K562 (cell line): ENCODE data around the gene KPNB1. TPM values are rescaled to one million over a fixed set of nuclear protein-coding genes. Genes with fewer than 3 reads are reported as not detected.

Source experiments
- ATAC-seq: fragments of 200-7000 bp; cut with Tn5 transposase; 3 replicates; pipeline ENCODE4 v1.9.1; 2020; ENCODE audit warnings: moderate library complexity
- BruUV-seq: library from RNA; stranded (reverse); fragments of 400-500 nt; replicated peaks from 2 replicates; lab custom pipeline; 2021; lab: Mats Ljungman, UMichigan
- CTCF ChIA-PET: fragments of 300-600 bp; formaldehyde crosslinking; extraction: SDS; loops from one replicate; lab custom pipeline; 2021; ENCODE audit warnings: low intra/inter-chr PET ratio; lab: Yijun Ruan, JAX
- POLR2A ChIA-PET: fragments of 300-600, 350-650 bp; sonication (Branson Sonifier 250); formaldehyde crosslinking; extraction: SDS; loops from one replicate; lab custom pipeline; 2021; ENCODE audit warnings: antibody characterized with exemption, inconsistent platforms; lab: Yijun Ruan, JAX
- DNase-seq, 4 experiments: peaks; one replicate each; pipeline versions ENCODE4 v3.0.0 to v3.0.0-alpha.2; 2011 to 2018; ENCODE audit warnings: low spot score in 3 of 4, mixed read lengths in 3 of 4; ENCODE audit errors: extremely low read depth in 1 of 4
- FAIRE-seq: peaks from 2 replicates; lab custom pipeline; 2011; peaks lifted over from hg19 to GRCh38; lab: Jason Lieb, UNC
- H2AFZ ChIP-seq: 2 replicates; pipeline ENCODE4 v1.6.0; 2011; ENCODE audit warnings: low read depth, low read length, control low read depth, inconsistent platforms
- H3K27ac ChIP-seq: fragments of 200-600 bp; 3 replicates; pipeline ENCODE4 v1.8.0; 2011; ENCODE audit warnings: low read depth, mild to moderate bottlenecking, control low read depth, inconsistent platforms, low read length, moderate library complexity, mixed read lengths; ENCODE audit errors: extremely low read depth
- H3K27me3 ChIP-seq, 2 experiments: fragments of 300-600 bp in 1 of 2; 2 replicates in 1 of 2; 3 replicates in 1 of 2; pipeline versions ENCODE4 v1.6.0 to v1.8.0; 2011; ENCODE audit warnings: inconsistent platforms in 2 of 2, low read length in 2 of 2, mild to moderate bottlenecking in 1 of 2, mixed read lengths in 1 of 2, moderate library complexity in 1 of 2; ENCODE audit not compliant: control insufficient read depth in 2 of 2, insufficient read depth in 2 of 2
- H3K36me3 ChIP-seq: fragments of 300-600 bp; 3 replicates; pipeline ENCODE4 v1.8.0; 2011; ENCODE audit warnings: mild to moderate bottlenecking, low read length, inconsistent platforms; ENCODE audit not compliant: control insufficient read depth, insufficient read depth
- H3K4me1 ChIP-seq, 2 experiments: fragments of 200-600 bp in 1 of 2; replicated peaks in 1 of 2; 2 replicates in 1 of 2; 3 replicates in 1 of 2; pipeline versions ENCODE4 v1.5.1 to v1.8.0; 2011; ENCODE audit warnings: inconsistent platforms in 2 of 2, low read length in 2 of 2, mild to moderate bottlenecking in 1 of 2, mixed read lengths in 1 of 2, moderate library complexity in 1 of 2; ENCODE audit not compliant: control insufficient read depth in 2 of 2, insufficient read depth in 2 of 2
- H3K4me2 ChIP-seq: 2 replicates; pipeline ENCODE4 v1.6.1; 2011; ENCODE audit warnings: low read length, control low read depth, inconsistent platforms, mixed read lengths; ENCODE audit not compliant: insufficient read depth
- H3K4me3 ChIP-seq: fragments of 200-600 bp; sonication (generic), shearing (Covaris generic); 2 replicates; pipeline ENCODE4 v1.5.1; 2016; ENCODE audit warnings: control low read depth, inconsistent platforms
- H3K79me2 ChIP-seq: fragments of 200-600 bp; 3 replicates; pipeline ENCODE4 v1.8.0; 2011; ENCODE audit warnings: low read length, inconsistent platforms; ENCODE audit not compliant: control insufficient read depth, insufficient read depth
- H3K9ac ChIP-seq, 2 experiments: 2 replicates each; pipeline versions ENCODE4 v1.6.0 to v1.6.1; 2011; ENCODE audit warnings: low read depth in 2 of 2, low read length in 2 of 2, control low read depth in 1 of 2, inconsistent platforms in 1 of 2, mild to moderate bottlenecking in 1 of 2, mixed read lengths in 1 of 2; ENCODE audit not compliant: insufficient read depth in 1 of 2
- H3K9me1 ChIP-seq: one replicate; pipeline ENCODE4 v1.6.0; 2011; ENCODE audit warnings: inconsistent platforms, mild to moderate bottlenecking, low read length, moderate library complexity; ENCODE audit not compliant: control insufficient read depth, insufficient read depth
- H3K9me3 ChIP-seq: replicated peaks from 2 replicates; pipeline ENCODE4 v1.5.1; 2011; ENCODE audit warnings: low read depth, low read length, inconsistent platforms; ENCODE audit not compliant: control insufficient read depth, insufficient read depth
- H4K20me1 ChIP-seq: replicated peaks from 2 replicates; pipeline ENCODE4 v1.6.1; 2011; ENCODE audit warnings: low read length, inconsistent platforms, mixed read lengths; ENCODE audit not compliant: control insufficient read depth, insufficient read depth
- BRF2 ChIP-seq: IDR thresholded peaks from 3 replicates; pipeline ENCODE4 v1.6.1; 2011; ENCODE audit warnings: borderline replicate concordance, mild to moderate bottlenecking; ENCODE audit not compliant: insufficient read length, insufficient read depth
- CHAMP1 ChIP-seq: fragments of 450-650 bp; IDR thresholded peaks from 2 replicates; pipeline ENCODE4 v1.6.1; 2016; ENCODE audit warnings: mild to moderate bottlenecking
- CREM ChIP-seq: IDR thresholded peaks from 2 replicates; pipeline ENCODE4 v1.6.1; 2014; ENCODE audit warnings: antibody characterized with exemption, low read depth
- ELF1 ChIP-seq: fragments of 200-800 bp; sonication (Bioruptor generic); IDR thresholded peaks from 2 replicates; pipeline ENCODE4 v1.6.1; 2016; ENCODE audit warnings: missing genetic modification characterization, missing compliant biosample characterization
- FOXK1 ChIP-seq: sonication (generic); formaldehyde crosslinking; IDR thresholded peaks from 2 replicates; pipeline ENCODE4 v1.8.0; 2022; ENCODE audit warnings: missing genetic modification reagents, mild to moderate bottlenecking, borderline replicate concordance
- GMEB1 ChIP-seq: fragments of 250-450 bp; sonication (Bioruptor Pico); IDR thresholded peaks from 2 replicates; pipeline ENCODE4 v1.4.0; 2020; ENCODE audit warnings: mild to moderate bottlenecking
- HOXB6 ChIP-seq: fragments of 250-450 bp; sonication (Bioruptor Pico); IDR thresholded peaks from 2 replicates; pipeline ENCODE4 v1.5.1; 2022; ENCODE audit warnings: mild to moderate bottlenecking, borderline replicate concordance
- MAFG ChIP-seq: fragments of 450-650 bp; conservative IDR thresholded peaks from 2 replicates; pipeline ENCODE4 v1.6.1; 2016; ENCODE audit warnings: missing genetic modification characterization, missing compliant biosample characterization
- NFATC3 ChIP-seq: fragments of 450-650 bp; IDR thresholded peaks from 2 replicates; pipeline ENCODE4 v1.6.1; 2017; ENCODE audit warnings: mild to moderate bottlenecking
- NR2C2 ChIP-seq, 2 experiments: fragments of 200-800 bp in 1 of 2; sonication (Bioruptor generic) in 1 of 2; sonication (generic) in 1 of 2; formaldehyde crosslinking in 1 of 2; IDR thresholded peaks; 2 replicates each; pipeline versions ENCODE4 v1.6.1 to v1.8.0; 2016 to 2022; ENCODE audit warnings: mild to moderate bottlenecking in 1 of 2, missing compliant biosample characterization in 1 of 2, missing genetic modification characterization in 1 of 2, missing genetic modification reagents in 1 of 2
- ZNF224 ChIP-seq: sonication (generic); formaldehyde crosslinking; IDR thresholded peaks from 2 replicates; pipeline ENCODE4 v1.8.0; 2022; ENCODE audit warnings: mild to moderate bottlenecking, missing genetic modification reagents
- ZNF311 ChIP-seq: fragments of 250-450 bp; sonication (Bioruptor Pico); IDR thresholded peaks from 2 replicates; pipeline ENCODE4 v1.4.0; 2020; ENCODE audit warnings: mild to moderate bottlenecking, moderate library complexity
- ZNF395 ChIP-seq: fragments of 200-800 bp; sonication (Bioruptor generic); IDR thresholded peaks from 2 replicates; pipeline ENCODE4 v1.6.1; 2017; ENCODE audit warnings: missing genetic modification characterization, missing compliant biosample characterization
- ZZZ3 ChIP-seq: fragments of 450-650 bp; IDR thresholded peaks from 2 replicates; pipeline ENCODE4 v1.6.1; 2016; ENCODE audit warnings: antibody characterized with exemption, mild to moderate bottlenecking, moderate library complexity
- WGBS: fragments of 100-300 bp; shearing (Covaris generic); methylation state at CpG from one replicate; pipeline ENCODE4 v1.1.6; 2016; ENCODE audit warnings: low coverage, mixed read lengths; ENCODE audit not compliant: insufficient coverage; ENCODE audit errors: missing lambda C conversion rate; 5-methylcytosine and 5-hydroxymethylcytosine counted together
- in situ Hi-C: fragments of 300-500 bp; cut with MboI; formaldehyde crosslinking; loops from 4 replicates; pipeline ENCODE4 v1.15.0; 2018; ENCODE audit warnings: inconsistent platforms, mixed read lengths
- intact Hi-C: fragments of 100-400 bp; cut with micrococcal nuclease; formaldehyde crosslinking; loops from 2 replicates; pipeline ENCODE4 v1.14.2; 2022
- polyA plus RNA-seq, 8 experiments: library from polyadenylated mRNA; depleted of rRNA in 4 of 8; stranded (reverse) in 5 of 8; unstranded in 3 of 8; fragments of >200 nt; fragmentation: Nextera tagmentation in 2 of 8; fragmentation: Illumina TruSeq in 1 of 8; extraction: Ambion mirVana in 2 of 8; extraction: Trizol in 1 of 8; gene quantifications; 2 replicates each; pipeline versions ENCODE4 v1.2.1 to v1.2.3, GENCODE V29; 2011 to 2014; ENCODE audit warnings: inconsistent platforms in 1 of 8, missing spikeins in 1 of 8
- total RNA-seq, 7 experiments: library from RNA; depleted of rRNA in 6 of 7; stranded (reverse); fragments of >200 nt in 6 of 7; fragmentation: Illumina TruSeq in 2 of 7; extraction: Trizol in 2 of 7; gene quantifications; 2 replicates each; pipeline versions ENCODE4 v1.2.1 to v1.2.3, GENCODE V29; 2011 to 2021; ENCODE audit warnings: low replicate concordance in 1 of 7

Gene KPNB1
- total and polyA plus RNA-seq, 9 of the 15 experiments (the other 6 are each of a cell fraction or from before 2014, with no cell fraction given), result 154 to 622 (median 354) TPM

GRCh38 chr17:47690121-47690520, 40.4 kb downstream of the KPNB1 start:
- Histone ChIP-seq H3K4me3 (no peak overlapping the region), H2AFZ (no peak overlapping the region), H3K4me2 (no peak overlapping the region), H3K36me3 (peaks cover 11% of the 10 kb centered on the region), H3K4me1 (peaks cover 9 to 21% of the 10 kb centered on the region in 2 experiments; a peak in 4 of 5 replicates), H3K27me3 (no peaks in the 10 kb centered on the region), H3K79me2 (peaks cover 4% of the 10 kb centered on the region; the same call in 2 of the 3 replicates), H3K9ac (no peak overlapping the region), H3K9me1 (no peaks in the 10 kb centered on the region), H4K20me1 (no peaks in the 10 kb centered on the region), H3K9me3 (no peaks in the 10 kb centered on the region), H3K27ac (no peak overlapping the region)
- no TSS peak for BruUV-seq
- WGBS, result 21% methylated on average over 3 of the region's 3 CpGs
- no peak for ATAC-seq
- no peak for FAIRE-seq
- in situ Hi-C loops (no loop called here), intact Hi-C loops (no loop called here)
- POLR2A ChIA-PET, result interaction anchor here (2.9 kb wide), 1 partner anchor 10 kb away, joined by 16 read pairs; no protein-coding TSS in a partner anchor
- no peak for DNase-seq
- CTCF ChIA-PET, result no interaction called here
- TF ChIP-seq CREM (no peak), ZNF311 (CRISPR knock-in tag) (no peak), BRF2 (no peak), NR2C2 (CRISPR knock-in tag; IDR thresholded peaks at IDR 0.05) (no peak), NR2C2 (tag; IDR thresholded peaks at IDR 0.05) (no peak), ZNF224 (CRISPR knock-in tag) (no peak), HOXB6 (CRISPR knock-in tag) (no peak), ELF1 (tag) (no peak), MAFG (tag) (no peak), CHAMP1 (no peak), GMEB1 (CRISPR knock-in tag) (no peak), ZZZ3 (no peak), FOXK1 (CRISPR knock-in tag) (no peak), NFATC3 (no peak), ZNF395 (CRISPR knock-in tag) (no peak)
